Forelimb muscle (tissue), 1 donor: ENCODE data around the gene OR2C1. TPM values are rescaled to one million over a fixed set of nuclear protein-coding genes. Genes with fewer than 3 reads are reported as not detected.

Experiments
- DNase-seq: peaks from one replicate; pipeline ENCODE4 v3.0.0-alpha.2; 2013; ENCODE audit warnings: low read depth
- polyA plus RNA-seq: library from polyadenylated mRNA; unstranded; fragments of 120-200 nt; gene quantifications from one replicate; pipeline ENCODE4 v1.2.1, GENCODE V29; 2013; ENCODE audit not compliant: insufficient read length

The OR2C1 gene
- polyA plus RNA-seq = 0.16 TPM

- no peak for DNase-seq
These were observed at the start of gene OR2C1 for GRCh38 chr16:3355589-3355988. Gene OR2C1, plus strand, starts transcription at chr16:3355889. Its CDS starts 52 bp downstream, at chr16:3355941.

- DNase-seq = no peak
These were observed 49.6 kb upstream of the OR2C1 start for GRCh38 chr16:3306078-3306477.

- no peak for DNase-seq
These were observed 44.2 kb upstream of the OR2C1 start for GRCh38 chr16:3311496-3311895.

- no peak for DNase-seq
These were observed 38.2 kb upstream of the OR2C1 start for GRCh38 chr16:3317315-3317999.

GRCh38 chr16:3321816-3322215 lies 33.9 kb upstream of the OR2C1 start:
- DNase-seq = no peak

GRCh38 chr16:3327514-3327913 lies 28.2 kb upstream of the OR2C1 start:
- DNase-seq = no peak

GRCh38 chr16:3328104-3328503 lies 27.6 kb upstream of the OR2C1 start:
- DNase-seq = no peak

- DNase-seq = no peak
These were observed 27.0 kb upstream of the OR2C1 start for GRCh38 chr16:3328643-3329042.

- no peak for DNase-seq
These were observed 9.6 kb upstream of the OR2C1 start for GRCh38 chr16:3346041-3346440.

- DNase-seq = no peak
These were observed 8.1 kb upstream of the OR2C1 start for GRCh38 chr16:3347586-3347985.

- DNase-seq = no peak
These were observed 7.0 kb upstream of the OR2C1 start for GRCh38 chr16:3348547-3349167.

- DNase-seq = no peak
These were observed 6.5 kb upstream of the OR2C1 start for GRCh38 chr16:3349175-3349574.

- DNase-seq = no peak
These were observed 429 bp downstream of the OR2C1 start for GRCh38 chr16:3356118-3356517.

- DNase-seq = no peak
These were observed 3.2 kb downstream of the OR2C1 start for GRCh38 chr16:3358871-3359270.

- DNase-seq = no peak
These were observed 7.2 kb downstream of the OR2C1 start for GRCh38 chr16:3362931-3363330.

- no peak for DNase-seq
These were observed 8.1 kb downstream of the OR2C1 start for GRCh38 chr16:3363793-3364192.

- DNase-seq = peak; percentile 67
These were observed 9.2 kb downstream of the OR2C1 start for GRCh38 chr16:3364774-3365427.

GRCh38 chr16:3369073-3369472 lies 13.4 kb downstream of the OR2C1 start:
- DNase-seq = no peak

- no peak for DNase-seq
These were observed 20.0 kb downstream of the OR2C1 start for GRCh38 chr16:3375680-3376079.

- DNase-seq = no peak
These were observed 22.2 kb downstream of the OR2C1 start for GRCh38 chr16:3377917-3378316.

GRCh38 chr16:3383045-3383448 lies 27.4 kb downstream of the OR2C1 start:
- no peak for DNase-seq

GRCh38 chr16:3388325-3388724 lies 32.6 kb downstream of the OR2C1 start:
- no peak for DNase-seq
